Stimulated activated CD4-positive, alpha-beta T cell treated with anti-CD3 and anti-CD28 coated beads, Interleukin-2, amount 100 ng/mL, for 48 hours (primary cell): Measurements from ENCODE around the gene CIRBP.
A peak's percentile ranks its signal among the peaks of the same experiment; 100 is the strongest.
"Not testable (repeated sequence)": the region's sequence is repeated elsewhere in the genome, so short reads cannot be mapped to it uniquely, and the experiment has no call there.

Experiments used
- DNase-seq, 2 donors: peaks; one replicate each; pipeline ENCODE4 v3.0.0-alpha.2; 2020

The CIRBP gene

DNA sequence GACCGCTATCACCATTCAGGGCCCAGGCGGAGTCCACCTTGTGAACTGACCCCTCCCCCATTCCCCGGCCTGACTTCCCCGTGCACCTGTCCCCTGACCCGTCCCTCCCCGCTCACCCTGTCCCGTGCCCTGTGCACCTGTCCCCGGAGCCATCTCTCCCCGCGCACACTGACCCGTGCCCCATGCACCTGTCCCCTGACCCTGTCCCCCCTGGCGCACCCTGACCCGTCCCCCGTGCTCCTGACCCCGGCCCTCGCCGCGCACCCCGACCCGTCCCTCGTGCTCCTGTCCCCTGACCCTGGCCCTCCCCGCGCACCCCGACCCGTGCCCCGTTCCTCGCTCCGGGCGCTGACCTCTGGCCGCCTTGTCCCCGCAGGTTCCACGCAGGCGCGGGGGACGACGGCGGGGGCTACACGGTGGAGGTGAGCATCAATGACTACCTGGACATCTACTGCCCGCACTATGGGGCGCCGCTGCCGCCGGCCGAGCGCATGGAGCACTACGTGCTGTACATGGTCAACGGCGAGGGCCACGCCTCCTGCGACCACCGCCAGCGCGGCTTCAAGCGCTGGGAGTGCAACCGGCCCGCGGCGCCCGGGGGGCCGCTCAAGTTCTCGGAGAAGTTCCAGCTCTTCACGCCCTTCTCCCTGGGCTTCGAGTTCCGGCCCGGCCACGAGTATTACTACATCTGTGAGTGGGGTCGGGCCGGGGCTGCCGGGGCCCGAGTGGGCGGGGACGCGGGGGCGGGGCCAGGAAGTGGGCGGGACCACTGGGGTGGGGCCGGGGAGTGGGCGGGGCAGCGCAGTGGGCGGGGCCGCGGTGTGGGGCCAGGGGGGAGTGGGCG, 26.3 kb downstream of the CIRBP start:
- DNase-seq = peak; percentile 43 to 55

GRCh38 chr19:1296078-1296477, 26.9 kb downstream of the CIRBP start:
- DNase-seq = no peak

DNA sequence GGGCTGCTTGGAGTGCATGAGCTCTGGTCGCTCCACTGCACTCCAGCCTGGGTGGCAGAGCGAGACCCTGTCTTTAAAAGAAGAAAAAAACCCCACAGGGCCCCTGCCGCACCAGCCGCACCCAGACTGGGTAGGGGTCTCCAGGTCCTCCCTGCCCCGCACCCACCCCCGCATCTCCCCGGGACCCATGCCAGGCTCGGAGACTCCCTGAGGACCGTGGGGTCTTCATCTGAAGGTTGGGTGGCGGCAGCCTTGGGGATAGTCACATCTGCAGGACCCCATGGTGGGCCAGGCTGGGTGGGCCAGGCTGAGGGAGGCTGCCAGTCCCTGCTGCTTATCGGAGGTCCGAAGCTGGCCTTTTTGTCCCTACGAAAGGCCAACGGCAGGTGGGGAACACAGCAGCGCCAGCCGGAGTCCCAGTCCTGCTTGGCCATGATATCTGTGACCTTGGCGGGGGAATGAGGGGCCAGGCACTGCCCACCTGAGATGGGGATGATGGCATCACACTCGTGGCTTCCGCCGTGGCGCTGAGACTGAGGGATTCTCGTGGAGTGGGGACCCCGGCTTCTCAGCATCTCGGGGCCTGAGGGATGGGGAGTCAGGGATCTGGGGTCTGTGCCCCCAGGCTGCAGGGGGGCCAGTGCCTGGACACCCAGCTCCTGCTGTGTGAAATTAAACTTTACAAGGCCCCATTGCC, 27.6 kb downstream of the CIRBP start:
- DNase-seq = no peak

DNA sequence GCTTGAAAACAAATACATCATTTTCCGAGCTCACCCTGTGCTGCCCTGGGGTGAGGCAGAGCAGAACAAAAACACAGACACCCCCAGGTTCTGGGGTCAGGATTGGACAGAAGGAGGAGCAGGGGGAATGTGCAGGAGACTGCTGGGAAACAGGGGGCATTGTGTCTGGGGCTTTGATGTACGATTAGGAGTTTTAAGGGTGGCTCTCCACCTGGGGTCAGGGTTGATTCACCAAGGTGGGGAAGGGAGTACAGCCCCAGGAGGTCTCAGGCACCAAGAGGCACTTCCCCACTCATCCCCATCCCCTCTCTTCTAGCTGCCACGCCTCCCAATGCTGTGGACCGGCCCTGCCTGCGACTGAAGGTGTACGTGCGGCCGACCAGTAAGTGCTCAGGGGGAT, 29.1 kb downstream of the CIRBP start:
- no peak for DNase-seq

DNA sequence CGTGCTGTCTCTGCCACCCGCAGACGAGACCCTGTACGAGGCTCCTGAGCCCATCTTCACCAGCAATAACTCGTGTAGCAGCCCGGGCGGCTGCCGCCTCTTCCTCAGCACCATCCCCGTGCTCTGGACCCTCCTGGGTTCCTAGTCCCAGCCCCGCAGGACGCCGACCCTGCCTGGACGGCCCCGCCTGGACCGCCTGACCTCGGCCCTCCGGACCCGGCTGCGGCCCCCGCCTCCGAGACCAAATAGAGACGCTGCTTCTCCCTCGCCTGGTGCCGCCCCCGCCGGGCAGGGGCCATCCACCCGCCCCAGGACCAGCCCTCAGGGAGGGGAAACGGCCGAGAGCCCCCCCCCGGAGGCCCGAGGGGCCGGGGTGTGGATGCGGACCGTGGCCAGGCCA, 30.7 kb downstream of the CIRBP start:
- DNase-seq = no peak

DNA sequence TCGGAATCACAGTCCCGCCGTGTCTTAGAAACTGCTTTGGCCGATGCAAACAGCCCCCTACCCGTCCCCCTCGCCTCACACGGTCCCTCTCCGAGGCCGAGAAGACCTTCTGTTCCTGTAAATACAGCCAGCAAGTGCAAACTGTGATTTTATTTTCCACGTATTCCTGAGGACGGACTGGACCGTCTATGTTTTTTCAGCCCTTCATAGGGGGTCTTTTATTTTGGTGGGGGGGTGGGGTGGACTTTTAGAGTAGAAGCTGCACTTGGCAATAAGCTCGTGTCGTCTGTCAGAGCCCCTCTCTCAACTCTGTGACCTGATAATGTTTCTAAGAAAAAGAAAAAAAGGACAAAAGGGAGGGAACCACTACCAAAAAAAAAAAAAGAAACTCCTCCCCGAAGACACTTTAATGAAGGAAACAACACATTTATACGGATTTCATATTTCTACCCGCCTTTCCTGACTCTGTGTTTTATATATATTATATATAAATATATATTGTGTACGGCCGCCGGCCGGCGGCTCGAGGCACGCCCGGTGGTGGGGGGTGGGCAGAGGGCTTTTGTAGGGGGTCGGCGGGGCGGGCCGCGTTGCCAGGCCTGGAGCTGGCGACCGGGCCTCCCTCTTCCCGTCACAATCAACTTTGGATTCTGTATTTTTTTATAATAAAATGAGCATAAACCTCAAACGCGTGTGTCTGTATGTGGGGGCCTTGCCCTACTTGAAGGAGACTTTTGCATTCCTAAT, 31.8 kb downstream of the CIRBP start:
- DNase-seq = no peak

DNA sequence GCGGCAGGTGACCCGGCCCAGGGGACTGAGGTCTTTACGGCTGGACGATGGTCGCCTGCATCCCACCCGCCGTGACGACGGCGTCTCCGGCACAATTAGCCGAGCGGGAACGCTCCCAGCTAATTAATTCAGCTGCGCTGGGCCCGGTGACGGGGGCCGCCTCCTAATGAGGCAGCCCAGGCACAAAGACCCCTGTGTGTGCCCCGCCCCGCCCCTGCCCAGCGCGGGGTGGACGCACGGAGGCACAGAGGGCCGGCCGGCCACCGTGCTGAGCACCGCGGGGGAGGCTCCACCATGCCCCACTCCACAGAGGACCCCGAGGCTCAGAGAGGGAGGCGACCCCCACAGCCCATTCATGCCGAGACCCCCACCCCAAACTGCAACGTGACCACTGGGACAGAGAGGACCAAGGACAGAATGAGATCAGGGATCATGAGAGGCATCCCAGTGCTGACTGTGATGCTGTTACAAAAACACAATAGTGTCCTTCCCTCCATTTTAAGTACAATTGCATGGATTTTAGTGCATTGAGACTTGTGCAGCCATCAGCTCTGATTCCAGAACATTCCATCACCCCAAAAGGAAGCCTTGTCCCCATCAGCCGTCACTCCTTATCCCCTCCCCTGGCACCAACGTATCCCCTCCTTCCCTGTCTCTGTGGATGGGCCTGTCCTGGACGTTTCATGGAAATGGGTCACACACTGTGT, 33.6 kb downstream of the CIRBP start:
- no peak for DNase-seq

DNA sequence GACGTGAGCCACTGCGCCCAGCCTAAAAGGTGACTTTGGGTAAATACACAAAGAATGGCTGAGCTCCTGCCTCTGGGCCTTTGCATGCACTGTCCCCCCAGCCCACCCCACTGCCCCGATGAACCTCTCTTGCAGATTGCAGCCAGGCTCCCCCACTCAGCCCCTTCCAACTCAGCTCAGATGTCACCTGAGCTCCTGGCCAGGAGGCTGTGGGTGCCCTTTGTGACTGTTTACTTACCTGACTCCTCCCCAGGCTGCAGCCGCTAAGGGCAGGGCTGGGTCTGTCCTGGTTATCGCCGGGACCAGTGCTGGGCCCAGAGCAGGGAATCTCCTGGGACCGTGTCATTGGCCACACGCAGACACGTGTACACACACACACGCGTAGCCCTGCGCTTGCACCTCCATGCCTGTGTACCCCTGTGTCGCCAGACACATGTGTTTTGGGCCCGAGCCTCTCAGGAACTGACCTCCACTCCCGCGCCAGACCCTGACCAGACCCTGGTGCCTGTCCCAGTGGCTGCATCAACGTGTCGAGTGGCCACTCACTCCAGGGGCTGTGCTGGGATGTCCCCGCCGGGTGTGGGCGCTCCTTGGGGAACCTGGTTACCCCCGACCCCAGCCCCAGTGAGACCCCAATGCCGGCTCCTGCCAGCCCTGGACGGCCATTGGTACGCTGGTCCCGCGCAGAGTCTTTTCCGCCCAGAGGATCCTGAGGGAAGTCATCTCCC, 35.2 kb downstream of the CIRBP start:
- no peak for DNase-seq

DNA sequence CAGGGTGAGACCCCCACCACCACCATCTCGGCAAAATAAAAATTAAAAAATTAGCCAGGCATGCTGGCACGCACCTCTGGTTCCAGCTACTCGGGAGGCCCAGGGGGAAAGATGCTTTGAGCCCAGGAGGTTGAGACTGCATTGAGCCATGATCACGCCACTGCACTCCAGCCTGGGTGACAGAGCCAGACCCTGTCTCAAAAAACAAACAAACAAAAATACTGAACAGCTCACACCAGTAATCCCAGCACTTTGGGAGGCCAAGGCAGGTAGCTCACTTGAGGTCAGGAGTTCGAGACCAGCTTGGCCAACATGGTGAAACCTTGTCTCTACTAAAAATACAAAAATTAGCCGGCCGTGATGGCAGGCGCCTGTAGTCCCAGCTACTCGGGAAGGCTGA, 36.2 kb downstream of the CIRBP start:
- not testable (repeated sequence) for DNase-seq

GRCh38 chr19:1307320-1307719, 38.2 kb downstream of the CIRBP start:
- DNase-seq = no peak

DNA sequence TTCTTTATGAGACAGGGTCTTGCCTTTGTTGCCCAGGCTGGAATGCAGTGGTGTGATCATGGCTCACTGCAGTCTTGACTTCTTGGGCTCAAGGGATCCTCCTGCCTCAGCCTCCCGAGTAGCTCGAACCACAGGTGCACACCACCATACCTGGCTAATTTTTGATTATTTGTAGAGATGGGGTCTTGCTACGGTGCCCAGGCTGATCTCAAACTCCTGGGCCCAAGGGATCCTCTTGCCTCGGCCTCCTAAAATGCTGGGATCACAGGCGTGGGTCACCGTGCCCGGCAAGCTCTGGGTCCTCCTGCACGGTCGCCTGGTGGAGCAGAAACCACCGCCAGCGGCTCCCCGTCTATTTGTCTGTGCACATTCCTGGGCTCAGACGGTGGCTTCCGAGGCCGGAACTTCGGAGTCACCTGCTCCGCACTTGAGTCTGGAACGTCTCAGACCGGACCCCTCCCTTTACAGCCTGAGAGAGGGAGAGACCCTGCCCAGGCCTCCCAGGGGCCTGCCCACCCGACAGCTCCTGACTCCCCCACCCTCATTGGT, 38.7 kb downstream of the CIRBP start:
- no peak for DNase-seq

DNA sequence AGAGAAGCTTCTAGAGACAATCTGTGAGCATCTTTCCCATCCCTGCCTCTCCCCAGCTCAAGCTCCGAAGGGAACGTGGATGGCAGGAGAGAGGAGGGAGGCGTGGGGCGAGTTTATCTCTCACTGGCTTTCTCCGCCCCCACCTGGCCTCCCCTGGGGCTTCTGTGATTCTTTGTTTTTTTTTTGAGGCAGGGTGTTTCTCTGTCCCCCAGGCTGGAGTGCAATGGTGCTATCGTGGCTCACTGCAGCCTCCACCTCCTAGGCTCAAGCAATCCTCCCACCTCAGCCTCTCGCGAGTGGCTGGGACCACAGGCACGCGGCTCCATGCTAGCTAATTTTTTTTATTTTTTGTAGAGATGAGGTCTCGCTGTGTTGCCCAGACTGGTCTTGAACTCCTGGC, 39.6 kb downstream of the CIRBP start:
- no peak for DNase-seq

- no peak for DNase-seq
Measured at GRCh38 chr19:1309977-1310852, 41.1 kb downstream of the CIRBP start.

DNA sequence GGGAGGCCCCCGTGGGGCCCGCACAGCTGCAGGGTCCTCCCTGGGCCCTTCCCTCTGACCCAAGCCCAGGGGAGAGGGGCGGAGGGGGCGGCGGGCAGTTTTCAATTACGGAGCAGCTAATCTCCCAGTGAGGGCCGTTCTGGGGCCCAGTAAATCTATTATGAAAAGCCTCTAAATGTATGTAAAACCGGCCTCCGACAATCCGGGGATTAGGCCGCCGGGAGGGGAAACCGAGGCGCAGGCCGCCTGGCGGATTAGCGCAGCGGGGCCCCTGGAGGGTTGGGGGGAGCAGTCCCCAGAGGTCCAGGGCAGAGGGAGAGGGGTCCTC, 41.7 kb downstream of the CIRBP start:
- DNase-seq = no peak

DNA sequence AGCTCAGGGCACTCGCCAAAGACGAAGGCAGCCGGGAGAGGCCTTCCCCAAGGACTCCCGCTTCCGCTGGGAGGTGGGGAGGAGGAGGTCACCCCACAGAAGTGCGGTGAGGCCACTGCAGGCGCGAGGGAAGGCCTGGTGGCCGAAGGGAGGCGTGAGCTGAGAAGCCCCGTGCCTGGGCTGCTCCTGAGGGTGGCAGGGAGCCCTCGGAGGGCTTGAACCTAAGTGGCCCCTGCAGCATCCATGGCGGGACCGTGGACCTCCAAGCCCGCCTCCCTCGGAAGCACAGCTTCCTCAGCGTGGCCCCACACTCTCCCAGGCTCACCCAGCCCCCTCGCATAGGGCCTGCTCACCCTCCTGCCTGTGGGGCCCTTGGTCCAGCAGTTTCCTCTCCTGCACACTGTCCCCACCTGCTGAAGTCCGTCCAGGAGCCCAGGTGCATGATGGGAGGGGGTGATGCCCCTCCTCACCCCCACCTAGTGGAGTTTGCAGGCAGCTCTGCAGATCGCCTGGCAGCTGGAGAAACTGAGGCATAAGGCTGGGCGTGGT, 42.5 kb downstream of the CIRBP start:
- no peak for DNase-seq

DNA sequence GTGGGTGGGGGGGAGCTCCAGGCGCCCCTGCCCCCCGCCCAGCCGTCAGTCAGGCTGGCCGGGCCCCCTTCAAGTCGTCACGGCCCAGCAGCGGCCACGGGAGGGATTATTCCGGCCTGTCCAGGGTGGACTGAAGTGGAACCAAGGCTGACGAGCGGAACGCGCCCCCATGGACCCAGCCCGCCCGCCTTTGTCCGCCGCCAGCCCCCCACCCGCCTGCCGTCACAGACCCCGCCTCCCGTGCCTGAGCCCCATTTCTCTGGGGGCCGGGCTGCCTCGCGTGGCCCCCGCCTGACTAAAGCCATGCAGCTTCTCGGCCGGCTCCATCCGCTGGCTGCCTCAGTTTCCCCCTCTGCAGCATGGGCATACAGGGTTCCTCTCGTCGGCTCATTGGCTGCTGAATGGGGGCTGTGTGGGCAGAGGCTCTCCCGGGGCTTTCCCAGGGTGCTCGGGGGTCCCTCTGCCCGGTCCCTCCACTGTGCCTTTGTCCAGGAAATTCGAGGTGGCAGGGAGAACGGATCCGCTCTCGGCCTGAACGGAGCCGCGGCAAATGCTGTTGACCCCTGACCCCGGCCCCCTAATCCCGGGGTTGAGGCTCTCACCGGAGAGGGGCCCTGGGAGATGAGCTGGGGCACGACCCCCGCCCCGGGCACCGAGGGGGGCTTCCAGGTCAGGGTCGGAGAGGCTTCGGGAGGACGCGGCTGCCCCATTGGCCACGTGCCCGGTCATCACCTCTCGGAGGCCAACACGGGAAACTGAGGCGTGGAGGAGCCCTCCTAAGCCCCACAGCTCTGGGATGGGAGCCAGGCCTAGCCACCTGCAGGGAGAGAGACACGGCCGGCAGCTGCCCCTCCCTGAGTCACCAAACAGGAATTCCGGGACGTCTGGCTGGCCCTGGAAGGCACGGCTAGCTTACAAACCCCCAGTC, 43.9 kb downstream of the CIRBP start:
- no peak for DNase-seq

DNA sequence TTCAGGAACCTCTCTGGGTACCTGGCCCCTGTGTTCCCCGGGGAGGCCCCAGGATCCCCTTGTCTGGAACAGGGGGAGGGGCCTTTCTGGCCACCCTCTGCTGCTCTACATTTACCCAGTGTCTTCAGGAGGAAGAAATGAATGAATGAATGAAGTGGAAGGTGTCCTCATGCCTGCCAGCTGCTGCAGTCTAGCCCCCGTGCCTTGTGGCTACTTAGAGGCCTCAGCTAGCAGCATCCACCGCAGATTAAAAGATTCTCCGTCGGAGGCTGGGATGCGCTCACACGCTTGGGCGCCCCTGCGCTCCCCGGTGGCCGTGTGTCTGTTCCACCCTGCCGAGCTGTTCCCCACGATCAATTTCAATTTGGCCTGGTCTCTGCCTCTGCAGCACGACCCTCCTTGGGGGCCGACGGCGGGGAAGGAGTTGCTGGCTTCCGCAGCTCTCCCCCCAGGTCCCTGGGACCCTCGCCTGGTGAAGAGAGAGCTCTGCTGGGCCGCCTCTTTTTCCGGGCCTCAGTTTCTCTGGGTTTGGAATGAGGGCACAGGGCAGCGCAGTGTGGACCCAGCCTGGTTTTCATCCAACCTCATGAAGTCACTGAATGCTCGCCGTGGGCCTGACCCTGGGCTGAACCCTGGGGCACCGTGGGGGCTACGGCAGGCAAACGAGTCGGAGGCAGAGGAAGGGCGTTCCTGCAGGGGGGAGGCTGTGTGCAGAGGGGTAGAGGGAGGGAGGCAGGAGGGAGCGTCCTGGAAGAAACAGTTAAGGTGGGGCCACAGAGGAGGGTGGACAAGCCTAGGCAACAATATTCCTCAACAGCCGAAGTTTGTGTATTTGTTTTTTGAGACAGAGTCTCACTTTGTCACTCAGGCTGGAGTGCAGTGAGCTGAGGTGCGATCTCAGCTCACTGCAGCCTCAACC, 44.8 kb downstream of the CIRBP start:
- DNase-seq = no peak

DNA sequence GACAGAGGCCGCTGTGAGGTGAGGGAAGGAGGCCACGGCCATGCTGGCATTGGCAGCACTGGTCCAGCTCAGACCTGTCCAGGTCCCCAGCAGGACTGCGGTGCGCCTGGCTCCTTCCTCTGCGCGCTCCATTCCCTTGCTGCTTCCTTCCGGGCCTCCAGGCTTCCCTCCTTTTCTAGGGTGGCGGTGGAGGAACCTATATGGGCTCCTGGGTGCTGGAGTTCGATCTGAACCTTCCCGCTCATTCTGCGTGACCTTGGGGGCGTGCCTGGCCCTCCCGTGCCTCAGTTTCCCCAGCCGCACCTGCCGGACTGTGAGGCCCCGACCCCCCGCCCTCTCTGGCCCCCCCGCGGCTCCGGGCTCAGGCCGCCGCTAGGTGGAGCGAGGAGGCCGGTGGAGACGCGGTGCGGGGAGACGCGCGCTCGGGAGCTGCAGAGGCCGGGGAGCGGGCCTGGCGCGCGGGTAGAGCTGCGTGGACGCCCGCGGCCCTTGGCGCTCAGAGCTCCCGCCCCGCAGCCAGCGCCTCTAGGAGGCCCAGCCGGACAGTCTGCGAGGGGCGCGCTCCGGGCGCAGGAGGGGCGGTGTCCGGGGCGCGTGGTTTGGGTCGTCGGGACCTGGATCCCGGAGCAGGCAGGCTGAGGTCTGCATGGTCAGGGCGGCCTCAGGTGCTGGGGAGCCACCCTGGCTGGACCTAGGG, 46.5 kb downstream of the CIRBP start:
- peak; percentile 22 to 39 for DNase-seq
